ENCODE data around the gene AGAP1. TPM values are rescaled to one million over a fixed set of nuclear protein-coding genes. Genes with fewer than 3 reads are reported as not detected.

AGAP1 gene
- total RNA-seq, 3 donors from 2014 or later (not counting 1 experiment from before 2014, with no cell fraction given), result 42.0 to 56.4 (median 45.7) TPM

DNA sequence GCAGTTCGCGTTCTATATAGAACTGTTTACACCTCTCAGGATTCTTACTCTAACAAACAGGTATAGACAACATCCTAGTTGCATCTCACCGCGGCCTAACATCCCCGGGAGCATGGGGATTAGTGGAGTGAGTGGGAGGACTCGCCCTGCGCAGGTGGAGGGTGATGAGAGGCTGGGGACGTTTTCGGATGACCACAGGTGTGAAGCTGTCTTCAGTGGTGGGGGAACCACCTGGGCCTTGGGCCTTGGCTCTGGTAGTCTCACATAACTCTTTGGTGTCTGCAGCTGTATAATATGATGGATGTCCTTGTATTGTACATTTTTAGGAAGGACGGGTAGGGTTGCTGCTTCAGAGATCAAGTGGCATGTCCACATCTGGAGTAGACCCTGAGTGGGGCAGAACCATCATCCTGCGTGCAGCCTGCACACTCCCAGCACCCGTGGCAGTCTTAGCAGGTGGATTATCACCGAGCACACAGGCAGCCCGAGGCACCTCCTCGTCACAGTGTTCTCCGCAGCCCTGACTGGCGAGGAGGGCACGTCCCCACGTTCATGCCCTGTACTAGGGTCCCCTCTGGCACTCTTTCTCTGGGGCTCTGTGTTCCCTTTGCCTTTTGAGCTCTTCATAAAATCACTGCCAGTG is 56.0 kb downstream of the AGAP1 start:
- Mint-ChIP-seq H3K4me1 (no peaks in the 10 kb centered on the region), H3K27me3 (ENCODE audit: low read depth in 2 of 2) (peaks cover 18 to 50% of the 10 kb centered on the region in 2 donors), H3K27ac (no peak overlapping the region), H3K9me3 (no peaks in the 10 kb centered on the region), H3K4me3 (no peak overlapping the region), H3K36me3 (no peaks in the 10 kb centered on the region)
- H3K27ac ChIP-seq (ENCODE audit: low read length), result no peak overlapping the region
- no peaks in the 10 kb centered on the region for H3K27me3 ChIP-seq (ENCODE audit: control insufficient read depth, insufficient read depth, low read length)
- ATAC-seq, result no peak
- TF ChIP-seq, protein P1, sequence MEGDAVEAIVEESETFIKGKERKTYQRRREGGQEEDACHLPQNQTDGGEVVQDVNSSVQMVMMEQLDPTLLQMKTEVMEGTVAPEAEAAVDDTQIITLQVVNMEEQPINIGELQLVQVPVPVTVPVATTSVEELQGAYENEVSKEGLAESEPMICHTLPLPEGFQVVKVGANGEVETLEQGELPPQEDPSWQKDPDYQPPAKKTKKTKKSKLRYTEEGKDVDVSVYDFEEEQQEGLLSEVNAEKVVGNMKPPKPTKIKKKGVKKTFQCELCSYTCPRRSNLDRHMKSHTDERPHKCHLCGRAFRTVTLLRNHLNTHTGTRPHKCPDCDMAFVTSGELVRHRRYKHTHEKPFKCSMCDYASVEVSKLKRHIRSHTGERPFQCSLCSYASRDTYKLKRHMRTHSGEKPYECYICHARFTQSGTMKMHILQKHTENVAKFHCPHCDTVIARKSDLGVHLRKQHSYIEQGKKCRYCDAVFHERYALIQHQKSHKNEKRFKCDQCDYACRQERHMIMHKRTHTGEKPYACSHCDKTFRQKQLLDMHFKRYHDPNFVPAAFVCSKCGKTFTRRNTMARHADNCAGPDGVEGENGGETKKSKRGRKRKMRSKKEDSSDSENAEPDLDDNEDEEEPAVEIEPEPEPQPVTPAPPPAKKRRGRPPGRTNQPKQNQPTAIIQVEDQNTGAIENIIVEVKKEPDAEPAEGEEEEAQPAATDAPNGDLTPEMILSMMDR (IDR thresholded peaks at IDR 0.05), result no peak
- H3K36me3 ChIP-seq (ENCODE audit: control insufficient read depth, insufficient read depth, low read length), result no peaks in the 10 kb centered on the region
- intact Hi-C loops (cut with micrococcal nuclease), result no loop called here
- H3K9me3 ChIP-seq (ENCODE audit: control insufficient read depth, insufficient read depth, low read length), result no peaks in the 10 kb centered on the region
- DNase-seq, result no peak
- no peaks in the 10 kb centered on the region for H3K4me1 ChIP-seq (ENCODE audit: control insufficient read depth, insufficient read depth, low read length)
- 90% methylated on average over 19 of the region's 19 CpGs for WGBS (ENCODE audit: insufficient coverage)
- H3K4me3 ChIP-seq (ENCODE audit: low read length), result no peak overlapping the region

DNA sequence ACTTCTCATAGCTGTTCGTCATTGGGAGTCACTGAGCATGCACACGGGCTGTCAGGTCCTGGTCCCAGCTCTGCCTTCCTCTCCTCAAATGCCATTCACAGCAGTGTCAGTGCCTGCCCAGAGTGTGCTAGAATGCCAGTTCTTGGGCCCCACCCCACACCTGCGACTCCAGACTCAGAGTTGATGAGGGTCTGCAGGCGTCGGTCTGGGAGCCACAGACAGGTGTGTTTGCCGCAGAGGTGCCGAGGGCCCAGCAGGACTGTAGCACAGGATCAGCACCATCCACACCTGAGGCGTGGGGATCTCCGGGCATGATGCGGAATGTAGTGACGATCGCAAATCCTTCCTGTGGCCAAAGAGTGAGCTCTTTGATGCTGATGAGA is 56.5 kb downstream of the AGAP1 start:
- H3K9me3 Mint-ChIP-seq, result no peaks in the 10 kb centered on the region
- no peak for ATAC-seq
- Histone ChIP-seq H3K27ac (ENCODE audit: low read length) (no peak overlapping the region), H3K27me3 (ENCODE audit: control insufficient read depth, insufficient read depth, low read length) (no peaks in the 10 kb centered on the region), H3K4me3 (ENCODE audit: low read length) (no peak overlapping the region), H3K4me1 (ENCODE audit: control insufficient read depth, insufficient read depth, low read length) (no peaks in the 10 kb centered on the region), H3K36me3 (ENCODE audit: control insufficient read depth, insufficient read depth, low read length) (no peaks in the 10 kb centered on the region), H3K9me3 (ENCODE audit: control insufficient read depth, insufficient read depth, low read length) (no peaks in the 10 kb centered on the region)
- no peaks in the 10 kb centered on the region for H3K4me1 Mint-ChIP-seq
- 87% methylated on average over 12 of the region's 12 CpGs for WGBS (ENCODE audit: insufficient coverage)
- H3K27me3 Mint-ChIP-seq (ENCODE audit: low read depth in 2 of 2), result peaks cover 18 to 53% of the 10 kb centered on the region in 2 donors
- H3K36me3 Mint-ChIP-seq, result no peaks in the 10 kb centered on the region
- intact Hi-C loops (cut with micrococcal nuclease), result no loop called here
- H3K4me3 Mint-ChIP-seq, result no peak overlapping the region
- H3K27ac Mint-ChIP-seq, result no peak overlapping the region
- no peak for DNase-seq
- TF ChIP-seq, protein P1 (IDR thresholded peaks at IDR 0.05), result no peak

DNA sequence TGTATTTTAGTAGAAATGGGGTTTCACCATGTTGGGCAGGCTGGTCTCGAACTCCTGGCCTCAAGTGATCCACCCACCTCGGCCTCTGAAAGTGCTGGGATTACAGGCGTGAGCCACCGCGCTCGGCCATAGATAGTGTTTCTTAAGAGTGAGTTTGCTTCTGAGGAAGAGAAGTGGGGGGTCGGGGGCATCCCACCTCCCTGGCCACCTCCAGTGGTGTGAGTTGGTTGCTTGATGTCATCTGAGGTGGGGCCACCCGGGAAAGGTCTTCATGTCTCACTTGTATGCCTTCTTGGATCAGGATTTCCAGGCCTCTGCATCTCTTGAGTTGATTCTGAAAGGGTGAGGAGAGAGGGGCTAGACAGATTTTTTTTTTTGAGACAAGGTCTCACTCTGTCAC is 57.1 kb downstream of the AGAP1 start:
- intact Hi-C loops (cut with micrococcal nuclease), result no loop called here
- peaks cover 18 to 54% of the 10 kb centered on the region in 2 donors for H3K27me3 Mint-ChIP-seq (ENCODE audit: low read depth in 2 of 2)

More for the DNA sequence above, 57.1 kb downstream of the AGAP1 start:
- Mint-ChIP-seq H3K36me3 (no peaks in the 10 kb centered on the region), H3K27ac (no peak overlapping the region), H3K4me3 (no peak overlapping the region), H3K4me1 (no peaks in the 10 kb centered on the region), H3K9me3 (no peaks in the 10 kb centered on the region)
- H3K36me3 ChIP-seq (ENCODE audit: control insufficient read depth, insufficient read depth, low read length), result no peaks in the 10 kb centered on the region
- ATAC-seq, result no peak
- DNase-seq, result no peak
- H3K27me3 ChIP-seq (ENCODE audit: control insufficient read depth, insufficient read depth, low read length), result no peaks in the 10 kb centered on the region
- no peak overlapping the region for H3K27ac ChIP-seq (ENCODE audit: low read length)
- no peaks in the 10 kb centered on the region for H3K4me1 ChIP-seq (ENCODE audit: control insufficient read depth, insufficient read depth, low read length)
- TF ChIP-seq, protein P1 (IDR thresholded peaks at IDR 0.05), result no peak
- no peaks in the 10 kb centered on the region for H3K9me3 ChIP-seq (ENCODE audit: control insufficient read depth, insufficient read depth, low read length)
- H3K4me3 ChIP-seq (ENCODE audit: low read length), result no peak overlapping the region
- 87% methylated on average over 8 of the region's 8 CpGs for WGBS (ENCODE audit: insufficient coverage)

Data from natural killer cell (primary cell).